ENCODE measurements around the gene EMCN.

The EMCN gene

GRCh38 chr4:100430451-100430850, 87.4 kb downstream of the EMCN start:
- TF ChIP-seq, protein P1, sequence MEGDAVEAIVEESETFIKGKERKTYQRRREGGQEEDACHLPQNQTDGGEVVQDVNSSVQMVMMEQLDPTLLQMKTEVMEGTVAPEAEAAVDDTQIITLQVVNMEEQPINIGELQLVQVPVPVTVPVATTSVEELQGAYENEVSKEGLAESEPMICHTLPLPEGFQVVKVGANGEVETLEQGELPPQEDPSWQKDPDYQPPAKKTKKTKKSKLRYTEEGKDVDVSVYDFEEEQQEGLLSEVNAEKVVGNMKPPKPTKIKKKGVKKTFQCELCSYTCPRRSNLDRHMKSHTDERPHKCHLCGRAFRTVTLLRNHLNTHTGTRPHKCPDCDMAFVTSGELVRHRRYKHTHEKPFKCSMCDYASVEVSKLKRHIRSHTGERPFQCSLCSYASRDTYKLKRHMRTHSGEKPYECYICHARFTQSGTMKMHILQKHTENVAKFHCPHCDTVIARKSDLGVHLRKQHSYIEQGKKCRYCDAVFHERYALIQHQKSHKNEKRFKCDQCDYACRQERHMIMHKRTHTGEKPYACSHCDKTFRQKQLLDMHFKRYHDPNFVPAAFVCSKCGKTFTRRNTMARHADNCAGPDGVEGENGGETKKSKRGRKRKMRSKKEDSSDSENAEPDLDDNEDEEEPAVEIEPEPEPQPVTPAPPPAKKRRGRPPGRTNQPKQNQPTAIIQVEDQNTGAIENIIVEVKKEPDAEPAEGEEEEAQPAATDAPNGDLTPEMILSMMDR (IDR thresholded peaks at IDR 0.05; ENCODE audit: low read depth, low read length): no peak
- DNase-seq (ENCODE audit: low read depth in 2 of 2): no peak
- no peak overlapping the region for H3K4me3 ChIP-seq (replicated peaks in 1 of 2; ENCODE audit: low read depth in 2 of 2, low read length in 2 of 2)

DNA sequence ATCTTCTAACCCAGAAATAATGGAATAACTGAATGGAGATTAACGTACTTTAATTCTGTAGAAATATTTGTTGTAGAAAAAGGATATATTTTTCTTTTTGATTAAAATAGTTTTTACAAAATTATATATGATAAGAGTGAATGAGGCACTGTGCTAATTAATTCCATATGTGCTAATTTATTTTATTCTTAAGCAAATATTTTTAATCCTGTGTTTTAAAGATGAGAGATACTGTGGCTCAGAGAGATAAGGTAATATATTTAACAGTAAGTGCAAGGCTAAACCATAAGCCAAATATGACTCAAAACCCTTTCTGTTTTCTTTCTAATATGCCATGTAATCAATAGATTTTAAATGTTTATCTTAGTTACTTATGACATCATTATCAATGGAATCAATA, 88.2 kb downstream of the EMCN start:
- no peak for DNase-seq (ENCODE audit: low read depth in 2 of 2)
- H3K4me3 ChIP-seq (replicated peaks in 1 of 2; ENCODE audit: low read depth in 2 of 2, low read length in 2 of 2): no peak overlapping the region
- TF ChIP-seq, protein P1 (IDR thresholded peaks at IDR 0.05; ENCODE audit: low read depth, low read length): no peak

GRCh38 chr4:100428051-100428450, 89.8 kb downstream of the EMCN start:
- DNase-seq (ENCODE audit: low read depth in 2 of 2): peak; percentile 60 to 85
- TF ChIP-seq, protein P1 (IDR thresholded peaks at IDR 0.05; ENCODE audit: low read depth, low read length): no peak
- H3K4me3 ChIP-seq (replicated peaks in 1 of 2; ENCODE audit: low read depth in 2 of 2, low read length in 2 of 2): no peak overlapping the region

DNA sequence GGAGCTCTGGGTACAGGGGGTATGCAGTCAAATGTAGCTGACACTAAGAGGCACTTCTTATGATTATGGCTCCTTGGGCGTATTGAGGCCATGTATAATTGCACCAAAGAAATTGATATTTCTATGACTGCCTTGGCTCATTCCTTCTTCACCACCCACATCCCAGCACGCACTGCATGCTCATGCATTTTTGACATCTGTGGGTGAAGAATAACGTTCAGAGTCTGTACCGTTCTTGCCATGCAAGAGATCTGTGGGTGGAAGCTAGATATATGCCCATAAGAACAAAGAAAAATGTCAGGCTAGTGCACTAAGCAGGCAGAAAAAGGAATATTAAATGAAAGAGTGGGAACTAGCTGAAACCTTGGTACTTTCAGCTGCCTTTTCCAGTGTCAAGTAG, 93.4 kb downstream of the EMCN start:
- no peak for DNase-seq (ENCODE audit: low read depth in 2 of 2)
- TF ChIP-seq, protein P1 (IDR thresholded peaks at IDR 0.05; ENCODE audit: low read depth, low read length): no peak
- no peak overlapping the region for H3K4me3 ChIP-seq (replicated peaks in 1 of 2; ENCODE audit: low read depth in 2 of 2, low read length in 2 of 2)

GRCh38 chr4:100422894-100423293, 94.9 kb downstream of the EMCN start:
- peak; percentile 10 to 31 for DNase-seq (ENCODE audit: low read depth in 2 of 2)
- no peak overlapping the region for H3K4me3 ChIP-seq (replicated peaks in 1 of 2; ENCODE audit: low read depth in 2 of 2, low read length in 2 of 2)
- TF ChIP-seq, protein P1 (IDR thresholded peaks at IDR 0.05; ENCODE audit: low read depth, low read length): no peak

- TF ChIP-seq, protein P1 (IDR thresholded peaks at IDR 0.05; ENCODE audit: low read depth, low read length): peak; percentile 58
- peak; percentile 67 to 77 for DNase-seq (ENCODE audit: low read depth in 2 of 2)
- no peak overlapping the region for H3K4me3 ChIP-seq (replicated peaks in 1 of 2; ENCODE audit: low read depth in 2 of 2, low read length in 2 of 2)
These were observed 96.4 kb downstream of the EMCN start for GRCh38 chr4:100421361-100421978.

DNA sequence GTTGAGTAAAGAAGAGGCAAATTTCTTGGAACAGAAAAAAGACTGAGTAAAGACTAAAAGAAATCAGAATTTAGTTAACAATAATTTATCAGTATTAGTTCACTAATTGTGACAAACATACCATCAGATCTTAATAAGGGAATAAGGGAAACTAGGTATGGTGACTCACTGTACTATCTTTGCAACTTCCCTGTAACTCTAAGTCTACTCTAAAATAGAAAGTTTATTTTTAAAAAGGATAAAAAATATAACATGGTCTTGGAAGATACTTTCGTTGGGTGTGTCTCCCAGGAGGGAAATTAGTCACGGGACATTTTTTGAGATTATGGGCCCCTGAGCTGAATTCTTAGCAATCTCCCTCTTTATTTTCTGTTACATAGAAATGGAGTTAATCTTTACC, 97.3 kb downstream of the EMCN start:
- H3K4me3 ChIP-seq (replicated peaks in 1 of 2; ENCODE audit: low read depth in 2 of 2, low read length in 2 of 2): no peak overlapping the region
- peak in 1 of 2 donors; percentile 52 for DNase-seq (ENCODE audit: low read depth in 2 of 2)

More for the DNA sequence above, 97.3 kb downstream of the EMCN start:
- TF ChIP-seq, protein P1 (IDR thresholded peaks at IDR 0.05; ENCODE audit: low read depth, low read length): no peak

All from cardiac fibroblast (primary cell).